KMS-11 (cell line): ENCODE results near the gene SCARB1.

Experiments used
- H2AFZ ChIP-seq: fragments of 200-600 bp; sonication (generic); 2 replicates; pipeline ENCODE4 v1.6.1; 2016; ENCODE audit warnings: antibody characterized with exemption, mixed run types, low read depth
- H3K27ac ChIP-seq: fragments of 200-600 bp; sonication (generic); 2 replicates; pipeline ENCODE4 v1.6.1; 2016; ENCODE audit warnings: mild to moderate bottlenecking, mixed run types
- H3K27me3 ChIP-seq: fragments of 200-600 bp; sonication (generic); 2 replicates; pipeline ENCODE4 v1.6.1; 2017; ENCODE audit warnings: mild to moderate bottlenecking, low read depth, mixed run types, moderate library complexity; ENCODE audit not compliant: insufficient read depth
- H3K36me3 ChIP-seq: fragments of 200-600 bp; sonication (generic); 2 replicates; pipeline ENCODE4 v1.6.1; 2017; ENCODE audit warnings: mild to moderate bottlenecking, mixed run types; ENCODE audit not compliant: insufficient read depth
- H3K4me1 ChIP-seq: fragments of 200-600 bp; sonication (generic); 2 replicates; pipeline ENCODE4 v1.6.1; 2016; ENCODE audit warnings: mild to moderate bottlenecking, low read depth, mixed run types; ENCODE audit not compliant: poor library complexity, severe bottlenecking
- H3K4me2 ChIP-seq: fragments of 200-600 bp; sonication (generic); 2 replicates; pipeline ENCODE4 v1.7.0; 2016; ENCODE audit warnings: mild to moderate bottlenecking, mixed run types
- H3K4me3 ChIP-seq: fragments of 200-600 bp; sonication (generic); IDR thresholded peaks from 2 replicates; pipeline ENCODE4 v1.6.1; 2017; ENCODE audit warnings: low read depth, low read length, mixed read lengths; ENCODE audit not compliant: insufficient read depth
- H3K79me2 ChIP-seq: fragments of 200-600 bp; sonication (generic); 2 replicates; pipeline ENCODE4 v1.6.1; 2016; ENCODE audit warnings: low read depth, mixed run types; ENCODE audit not compliant: insufficient read depth
- H3K9ac ChIP-seq: fragments of 200-600 bp; sonication (generic); 2 replicates; pipeline ENCODE4 v1.6.1; 2016; ENCODE audit warnings: mild to moderate bottlenecking, mixed run types
- H4K20me1 ChIP-seq: fragments of 200-600 bp; sonication (generic); 2 replicates; pipeline ENCODE4 v1.6.1; 2016; ENCODE audit warnings: mild to moderate bottlenecking, mixed run types; ENCODE audit not compliant: insufficient read depth
- CTCF ChIP-seq: fragments of 200-600 bp; sonication (generic); conservative IDR thresholded peaks from 2 replicates; pipeline ENCODE4 v1.6.1; 2017; ENCODE audit warnings: low read depth, mild to moderate bottlenecking, antibody characterized with exemption, low read length, moderate library complexity, mixed read lengths

The SCARB1 gene

GRCh38 chr12:124868252-124869058 is 4.8 kb upstream of the SCARB1 start:
- Histone ChIP-seq H3K27ac (no peak overlapping the region), H3K36me3 (no peaks in the 10 kb centered on the region), H2AFZ (no peak overlapping the region), H4K20me1 (no peaks in the 10 kb centered on the region), H3K4me1 (no peaks in the 10 kb centered on the region), H3K79me2 (0 out of 2 replicates have a peak, but pooled peaks cover 1% of the 10 kb centered on the region), H3K4me3 (no peak overlapping the region), H3K27me3 (no peaks in the 10 kb centered on the region), H3K4me2 (no peak overlapping the region), H3K9ac (no peak overlapping the region)
- no peak for TF ChIP-seq CTCF

- H3K4me1 ChIP-seq: no peaks in the 10 kb centered on the region
- no peaks in the 10 kb centered on the region for H3K36me3 ChIP-seq
- H3K4me2 ChIP-seq: no peak overlapping the region
- no peak overlapping the region for H3K9ac ChIP-seq
- H2AFZ ChIP-seq: no peak overlapping the region
- H3K4me3 ChIP-seq: no peak overlapping the region
- no peaks in the 10 kb centered on the region for H3K27me3 ChIP-seq
- H3K27ac ChIP-seq: no peak overlapping the region
- H4K20me1 ChIP-seq: no peaks in the 10 kb centered on the region
- TF ChIP-seq CTCF: no peak
- peaks cover 11% of the 10 kb centered on the region for H3K79me2 ChIP-seq
Observed at GRCh38 chr12:124867401-124867930, 3.8 kb upstream of the SCARB1 start.

DNA sequence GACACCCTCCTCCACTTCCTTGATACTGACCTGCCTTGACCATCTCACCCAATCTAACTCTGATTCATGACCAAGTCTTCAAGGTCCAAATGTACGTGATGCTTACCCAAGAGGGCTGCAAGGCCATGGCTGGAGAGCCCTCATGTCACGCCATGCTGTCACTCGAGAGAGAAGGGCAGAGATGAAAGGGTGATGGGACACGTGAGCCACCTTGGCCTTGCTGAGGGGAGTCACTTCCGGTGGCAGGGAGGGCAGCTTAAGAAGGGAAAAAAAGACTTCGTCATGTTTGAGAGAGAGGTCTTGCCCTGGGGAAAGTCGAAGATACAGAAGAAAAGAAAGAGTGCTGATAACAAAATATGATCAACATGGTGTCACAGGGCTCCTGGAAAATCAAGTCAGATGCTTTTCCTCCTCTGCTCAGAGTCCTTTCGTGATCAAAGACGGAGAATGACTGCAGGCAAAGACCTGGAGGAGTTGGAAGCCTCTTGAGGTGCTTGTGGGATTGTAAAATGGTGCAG is 3.3 kb upstream of the SCARB1 start:
- peaks cover 17% of the 10 kb centered on the region for H3K79me2 ChIP-seq
- TF ChIP-seq CTCF: no peak
- no peaks in the 10 kb centered on the region for H3K27me3 ChIP-seq
- no peaks in the 10 kb centered on the region for H3K36me3 ChIP-seq
- H3K4me1 ChIP-seq: peaks cover 4% of the 10 kb centered on the region
- no peak overlapping the region for H3K4me3 ChIP-seq
- H2AFZ ChIP-seq: no peak overlapping the region
- H3K9ac ChIP-seq: no peak overlapping the region
- H3K4me2 ChIP-seq: no peak overlapping the region
- H4K20me1 ChIP-seq: no peaks in the 10 kb centered on the region
- no peak overlapping the region for H3K27ac ChIP-seq

GRCh38 chr12:124866195-124866882 is 2.7 kb upstream of the SCARB1 start:
- H3K9ac ChIP-seq: no peak overlapping the region
- no peak overlapping the region for H3K4me3 ChIP-seq
- peaks cover 10% of the 10 kb centered on the region for H3K4me1 ChIP-seq
- H3K79me2 ChIP-seq: peaks cover 23% of the 10 kb centered on the region
- no peaks in the 10 kb centered on the region for H3K27me3 ChIP-seq
- H3K27ac ChIP-seq: no peak overlapping the region
- H3K36me3 ChIP-seq: no peaks in the 10 kb centered on the region
- no peak for TF ChIP-seq CTCF
- no peak overlapping the region for H3K4me2 ChIP-seq
- no peaks in the 10 kb centered on the region for H4K20me1 ChIP-seq
- H2AFZ ChIP-seq: no peak overlapping the region
